Esophagus squamous epithelium (tissue), 5 donors: Measurements from ENCODE around the gene ZNF628. TPM values are rescaled to one million over a fixed set of nuclear protein-coding genes. Genes with fewer than 3 reads are reported as not detected.
"Not testable (repeated sequence)": the region's sequence is repeated elsewhere in the genome, so short reads cannot be mapped to it uniquely, and the experiment has no call there.

Source experiments
- DNase-seq: peaks from one replicate; lab custom pipeline; 2025; lab: John Stamatoyannopoulos, UW
- H3K27ac ChIP-seq, 4 donors: fragments of 200-600 bp; sonication (generic); one replicate each; pipeline ENCODE4 v1.5.1; 2016 to 2019; ENCODE audit warnings: mild to moderate bottlenecking in 1 of 4
- H3K27me3 ChIP-seq, 4 donors: fragments of 200-600 bp; sonication (generic); 1 replicate in 3 of 4; 2 replicates in 1 of 4; pipeline versions ENCODE4 v1.5.1 to v1.6.0; 2017 to 2021; ENCODE audit warnings: antibody characterized with exemption in 1 of 4
- H3K36me3 ChIP-seq, 3 donors: fragments of 200-600 bp; sonication (generic); one replicate each; pipeline ENCODE4 v1.5.1; 2016 to 2019
- H3K4me1 ChIP-seq, 3 donors: fragments of 200-600 bp; sonication (generic); one replicate each; pipeline ENCODE4 v1.5.1; 2017 to 2019
- H3K4me3 ChIP-seq, 4 donors: fragments of 200-600 bp; sonication (generic); 1 replicate in 3 of 4; 2 replicates in 1 of 4; pipeline ENCODE4 v1.5.1; 2016 to 2019; ENCODE audit warnings: mild to moderate bottlenecking in 2 of 4, moderate library complexity in 1 of 4
- H3K9me3 ChIP-seq, 3 donors: fragments of 200-600 bp; sonication (generic); one replicate each; pipeline ENCODE4 v1.5.1; 2016 to 2019
- CTCF ChIP-seq, 6 experiments: fragments of 450-650 bp in 4 of 6; fragments of 200-600 bp in 2 of 6; sonication (generic) in 2 of 6; IDR thresholded peaks; one replicate each; pipeline ENCODE4 v1.5.1; 2016 to 2019; ENCODE audit warnings: antibody characterized with exemption in 6 of 6, mild to moderate bottlenecking in 4 of 6, moderate library complexity in 4 of 6
- POLR2A ChIP-seq, 4 donors: fragments of 450-650 bp; IDR thresholded peaks; one replicate each; pipeline ENCODE4 v1.6.1; 2017; ENCODE audit warnings: antibody characterized with exemption in 4 of 4, mild to moderate bottlenecking in 4 of 4, moderate library complexity in 3 of 4
- WGBS, 2 donors: methylation state at CpG; one replicate each; pipeline ENCODE4 v1.1.5; 2018; 5-methylcytosine and 5-hydroxymethylcytosine counted together
- intact Hi-C: fragments of 100-400 bp; cut with DNase I; formaldehyde crosslinking; loops from one replicate; pipeline ENCODE4 v1.15.0; 2022
- total RNA-seq, 4 donors: library from RNA; depleted of rRNA; stranded (reverse); fragments of >200 nt; gene quantifications; one replicate each; pipeline ENCODE4 v1.1.0, GENCODE V29; 2016
- donor health status: DM: yes; HTN: yes; CAD: no.

The ZNF628 gene
- total RNA-seq, 4 donors from 2014 or later = 4.4 to 22.0 (median 6.8) TPM

GRCh38 chr19:55494172-55494761 is 17.9 kb downstream of the ZNF628 start:
- intact Hi-C loops = no loop called here
- peak overlapping the region in 3 of 4 donors; percentile 15 to 48 (median 22) for H3K4me3 ChIP-seq
- peaks cover 0 to 39% (median 0%) of the 10 kb centered on the region in 4 donors for H3K27me3 ChIP-seq
- H3K36me3 ChIP-seq = no peaks in the 10 kb centered on the region
- H3K4me1 ChIP-seq = peaks cover 12 to 47% (median 16%) of the 10 kb centered on the region in 3 donors
- 53 to 59% methylated on average over 7 to 10 of the region's 22 CpGs for WGBS, 2 donors
- peak overlapping the region; percentile 42 to 74 (median 58) for H3K27ac ChIP-seq
- TF ChIP-seq CTCF (IDR thresholded peaks at IDR 0.05) (no peak), POLR2A (IDR thresholded peaks at IDR 0.05) (no peak)
- no peaks in the 10 kb centered on the region for H3K9me3 ChIP-seq
- DNase-seq = no peak

GRCh38 chr19:55495646-55496349 is 19.4 kb downstream of the ZNF628 start:
- H3K4me1 ChIP-seq = peaks cover 10 to 41% (median 16%) of the 10 kb centered on the region in 3 donors
- no peak overlapping the region for H3K27ac ChIP-seq
- H3K9me3 ChIP-seq = no peaks in the 10 kb centered on the region
- TF ChIP-seq POLR2A (IDR thresholded peaks at IDR 0.05) (no peak), CTCF (IDR thresholded peaks at IDR 0.05) (no peak)
- H3K4me3 ChIP-seq = no peak overlapping the region
- intact Hi-C loops = no loop called here
- 53 to 62% methylated on average over 4 to 8 of the region's 11 CpGs for WGBS, 2 donors
- no peak for DNase-seq
- no peaks in the 10 kb centered on the region for H3K36me3 ChIP-seq
- H3K27me3 ChIP-seq = peaks cover 0 to 32% (median 0%) of the 10 kb centered on the region in 4 donors

GRCh38 chr19:55496820-55497219 is 20.4 kb downstream of the ZNF628 start:
- H3K27ac ChIP-seq, H3K9me3 ChIP-seq, H3K4me3 ChIP-seq, DNase-seq, H3K36me3 ChIP-seq, intact Hi-C loops: not testable (repeated sequence)
- Histone ChIP-seq H3K27me3 (peaks cover 0 to 24% (median 0%) of the 10 kb centered on the region in 4 donors), H3K4me1 (peaks cover 4 to 31% (median 11%) of the 10 kb centered on the region in 3 donors)
- 73 to 83% methylated on average over 10 of the region's 10 CpGs for WGBS, 2 donors

- Histone ChIP-seq H3K9me3 (no peaks in the 10 kb centered on the region), H3K36me3 (peaks cover 0 to 5% (median 0%) of the 10 kb centered on the region in 3 donors), H3K4me1 (peaks cover 0 to 21% (median 3%) of the 10 kb centered on the region in 3 donors), H3K27me3 (peaks cover 0 to 21% (median 0%) of the 10 kb centered on the region in 4 donors), H3K27ac (no peak overlapping the region), H3K4me3 (no peak overlapping the region)
- intact Hi-C loops = no loop called here
- no peak for DNase-seq
- 63 to 81% methylated on average over 4 to 13 of the region's 13 CpGs for WGBS, 2 donors
- TF ChIP-seq POLR2A (IDR thresholded peaks at IDR 0.05) (no peak), CTCF (IDR thresholded peaks at IDR 0.05) (no peak)
These were observed 21.3 kb downstream of the ZNF628 start for GRCh38 chr19:55497763-55498162.

GRCh38 chr19:55498246-55498840 is 21.9 kb downstream of the ZNF628 start:
- whole genome bisulfite sequencing, 2 donors = 50 to 75% methylated on average over 1 of the region's 2 CpGs

More at GRCh38 chr19:55498246-55498840, 21.9 kb downstream of the ZNF628 start:
- TF ChIP-seq POLR2A (IDR thresholded peaks at IDR 0.05) (no peak), CTCF (IDR thresholded peaks at IDR 0.05) (no peak)
- no peaks in the 10 kb centered on the region for H3K9me3 ChIP-seq
- peaks cover 0 to 15% (median 0%) of the 10 kb centered on the region in 4 donors for H3K27me3 ChIP-seq
- H3K36me3 ChIP-seq = peaks cover 0 to 5% (median 0%) of the 10 kb centered on the region in 3 donors
- no peak overlapping the region for H3K27ac ChIP-seq
- intact Hi-C loops = no loop called here
- peaks cover 1 to 18% (median 3%) of the 10 kb centered on the region in 3 donors for H3K4me1 ChIP-seq
- no peak overlapping the region for H3K4me3 ChIP-seq
- no peak for DNase-seq
